K562 (cell line): Measurements from ENCODE around the gene TESK2. TPM values are rescaled to one million over a fixed set of nuclear protein-coding genes. Genes with fewer than 3 reads are reported as not detected.

Source experiments
- ARID1B ChIP-seq: fragments of 450-650 bp; IDR thresholded peaks from 2 replicates; pipeline ENCODE4 v1.6.1; 2016; ENCODE audit warnings: antibody characterized with exemption, mild to moderate bottlenecking, inconsistent platforms
- CBFA2T3 ChIP-seq: fragments of 450-650 bp; IDR thresholded peaks from 2 replicates; pipeline ENCODE4 v1.6.1; 2017
- ETV5 ChIP-seq: sonication (generic); formaldehyde crosslinking; IDR thresholded peaks from 2 replicates; pipeline ENCODE4 v1.4.0; 2020; ENCODE audit warnings: low read depth, mild to moderate bottlenecking, missing genetic modification reagents
- GTF3C2 ChIP-seq: IDR thresholded peaks from 3 replicates; pipeline ENCODE4 v1.6.1; 2011; ENCODE audit warnings: borderline replicate concordance, mild to moderate bottlenecking, moderate library complexity; ENCODE audit not compliant: insufficient read length; ENCODE audit errors: extremely low read depth
- IRF9 ChIP-seq: fragments of 450-650 bp; IDR thresholded peaks from 2 replicates; pipeline ENCODE4 v1.6.1; 2016; ENCODE audit warnings: missing biosample characterization, missing genetic modification characterization
- NFIX ChIP-seq: fragments of 250-450 bp; sonication (Bioruptor Pico); IDR thresholded peaks from 2 replicates; pipeline ENCODE4 v1.4.0; 2020; ENCODE audit warnings: low read depth, mild to moderate bottlenecking, moderate library complexity
- POLR2A ChIP-seq: fragments of 450-650 bp; conservative IDR thresholded peaks from 2 replicates; pipeline ENCODE4 v1.6.1; 2016
- PTBP1 ChIP-seq: fragments of 200-400 bp; formaldehyde crosslinking; IDR thresholded peaks from 2 replicates; pipeline ENCODE4 v1.6.1; 2017; ENCODE audit warnings: low read depth, low read length
- PURB ChIP-seq: sonication (generic); formaldehyde crosslinking; IDR thresholded peaks from 2 replicates; pipeline ENCODE4 v1.9.0; 2021; ENCODE audit warnings: low read depth, mild to moderate bottlenecking, missing genetic modification reagents
- SRSF1 ChIP-seq: fragments of 200-400 bp; formaldehyde crosslinking; IDR thresholded peaks from 2 replicates; pipeline ENCODE4 v1.6.1; 2017; ENCODE audit warnings: mild to moderate bottlenecking, low read depth, low read length, moderate library complexity
- TRIM24 ChIP-seq, 2 experiments: fragments of 450-650 bp; IDR thresholded peaks; 2 replicates each; pipeline ENCODE4 v1.6.1; 2016
- ZBTB7A ChIP-seq: IDR thresholded peaks from 2 replicates; pipeline ENCODE4 v1.6.1; 2011; ENCODE audit warnings: low read depth, mild to moderate bottlenecking, low read length, moderate library complexity, borderline replicate concordance; ENCODE audit not compliant: control insufficient read depth
- ZFPM2 ChIP-seq: fragments of 250-450 bp; sonication (Bioruptor Pico); IDR thresholded peaks from 2 replicates; pipeline ENCODE4 v1.5.1; 2022; ENCODE audit warnings: mild to moderate bottlenecking
- ZHX1 ChIP-seq: fragments of 150-350 bp; conservative IDR thresholded peaks from 2 replicates; pipeline ENCODE4 v1.6.1; 2014; ENCODE audit warnings: low read length
- ZNF449 ChIP-seq: fragments of 250-450 bp; sonication (Bioruptor Pico); IDR thresholded peaks from 2 replicates; pipeline ENCODE4 v1.8.0; 2022; ENCODE audit warnings: moderate library complexity, mild to moderate bottlenecking, inconsistent platforms
- ZNF584 ChIP-seq: fragments of 200-800 bp; sonication (Bioruptor generic); IDR thresholded peaks from 2 replicates; pipeline ENCODE4 v1.6.1; 2016; ENCODE audit warnings: low read depth, mild to moderate bottlenecking, missing genetic modification characterization, missing compliant biosample characterization
- ZNF76 ChIP-seq: fragments of 250-450 bp; sonication (Bioruptor Pico); IDR thresholded peaks from 2 replicates; pipeline ENCODE4 v1.4.0; 2020; ENCODE audit warnings: mild to moderate bottlenecking, moderate library complexity, borderline replicate concordance
- ZNF764 ChIP-seq: fragments of 250-450 bp; sonication (Bioruptor Pico); IDR thresholded peaks from 2 replicates; pipeline ENCODE4 v1.4.0; 2020; ENCODE audit warnings: low read depth, mild to moderate bottlenecking, moderate library complexity
- ZNF830 ChIP-seq: fragments of 250-450 bp; sonication (Bioruptor Pico); IDR thresholded peaks from 2 replicates; pipeline ENCODE4 v1.5.0; 2021; ENCODE audit warnings: mild to moderate bottlenecking
- polyA plus RNA-seq, 8 experiments: library from polyadenylated mRNA; depleted of rRNA in 4 of 8; stranded (reverse) in 5 of 8; unstranded in 3 of 8; fragments of >200 nt; fragmentation: Nextera tagmentation in 2 of 8; fragmentation: Illumina TruSeq in 1 of 8; extraction: Ambion mirVana in 2 of 8; extraction: Trizol in 1 of 8; gene quantifications; 2 replicates each; pipeline versions ENCODE4 v1.2.1 to v1.2.3, GENCODE V29; 2011 to 2014; ENCODE audit warnings: inconsistent platforms in 1 of 8, missing spikeins in 1 of 8
- total RNA-seq, 7 experiments: library from RNA; depleted of rRNA in 6 of 7; stranded (reverse); fragments of >200 nt in 6 of 7; fragmentation: Illumina TruSeq in 2 of 7; extraction: Trizol in 2 of 7; gene quantifications; 2 replicates each; pipeline versions ENCODE4 v1.2.1 to v1.2.3, GENCODE V29; 2011 to 2021; ENCODE audit warnings: low replicate concordance in 1 of 7

Gene TESK2
- total and polyA plus RNA-seq, 9 of the 15 experiments (the other 6 are each of a cell fraction or from before 2014, with no cell fraction given), result 1.6 to 5.3 (median 3.7) TPM

- TF ChIP-seq ETV5 (no peak), ZHX1 (no peak), ZNF584 (CRISPR knock-in tag) (0 out of 2 replicates have a peak, but pooled peaks have one; percentile 26), ZNF830 (CRISPR knock-in tag) (no peak), SRSF1 (no peak), ZNF449 (CRISPR knock-in tag) (no peak), ZNF76 (CRISPR knock-in tag) (no peak), ZFPM2 (CRISPR knock-in tag) (no peak), IRF9 (no peak), ZBTB7A (no peak), ARID1B (no peak), PURB (no peak), GTF3C2 (no peak), TRIM24 (IDR thresholded peaks at IDR 0.05) (no peak), NFIX (no peak), POLR2A (no peak), ZNF764 (CRISPR knock-in tag) (no peak), PTBP1 (no peak), CBFA2T3 (no peak)
Measured at GRCh38 chr1:45522324-45523104, 31.6 kb upstream of the TESK2 start (continued).
